ENCODE results near the gene BCR. TPM values are rescaled to one million over a fixed set of nuclear protein-coding genes. Genes with fewer than 3 reads are reported as not detected.

The BCR gene
- total and polyA plus RNA-seq, 2 of the 13 experiments (the other 11 are each of a cell fraction or from before 2014, with no cell fraction given), result 19.9 to 33.6 TPM

DNA sequence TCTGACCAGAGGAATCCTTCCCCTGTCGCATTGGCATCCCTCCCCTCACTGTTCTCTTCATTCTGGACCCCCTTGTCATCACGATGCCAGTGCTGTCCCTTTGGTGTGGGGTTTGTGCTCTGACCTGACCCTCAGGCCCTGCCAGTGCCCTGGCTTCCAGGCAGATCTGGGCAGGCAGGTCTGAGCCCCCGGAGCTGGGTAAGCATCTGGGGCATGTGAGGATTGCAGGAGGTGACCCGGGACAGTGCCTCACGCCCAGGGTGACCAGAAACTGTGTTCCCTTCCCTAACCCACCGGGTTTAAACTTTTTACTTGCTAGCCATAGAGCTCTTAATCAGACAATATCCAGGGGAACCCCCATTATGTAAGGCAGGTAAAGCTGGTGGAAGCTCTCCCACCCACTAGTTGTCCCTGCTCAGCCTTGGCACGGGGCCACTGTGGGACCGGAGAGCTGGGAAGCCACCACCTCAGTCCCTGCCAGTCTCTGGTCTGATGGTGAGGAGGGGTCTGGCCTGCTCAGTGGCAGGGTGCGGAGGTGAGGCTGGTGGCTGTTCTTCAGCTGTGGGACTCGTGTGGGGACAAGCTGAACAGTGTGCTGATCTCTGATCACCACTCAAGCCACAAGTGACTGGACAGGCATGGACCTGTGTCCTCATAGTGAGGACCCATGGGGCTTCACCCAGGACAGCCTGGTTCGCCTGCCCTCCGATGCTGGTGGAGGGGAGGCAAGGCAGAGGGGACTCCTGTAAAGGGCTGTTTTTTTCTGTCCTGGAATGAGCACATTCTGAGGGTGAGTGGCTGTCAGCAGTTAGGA lies 38.0 kb downstream of the BCR start (continued):
- TF ChIP-seq UBTF (CRISPR knock-in tag; IDR thresholded peaks at IDR 0.05), result no peak
- TF ChIP-seq U2AF1 (optimal IDR thresholded peaks at IDR 0.05; ENCODE audit: low read depth, low read length), result no peak
- TF ChIP-seq, protein P1, sequence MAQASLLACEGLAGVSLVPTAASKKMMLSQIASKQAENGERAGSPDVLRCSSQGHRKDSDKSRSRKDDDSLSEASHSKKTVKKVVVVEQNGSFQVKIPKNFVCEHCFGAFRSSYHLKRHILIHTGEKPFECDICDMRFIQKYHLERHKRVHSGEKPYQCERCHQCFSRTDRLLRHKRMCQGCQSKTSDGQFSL (CRISPR knock-in tag; IDR thresholded peaks at IDR 0.05), result no peak
- no peak for TF ChIP-seq ZNF605 (CRISPR knock-in tag; IDR thresholded peaks at IDR 0.05)
- TF ChIP-seq, protein P2, sequence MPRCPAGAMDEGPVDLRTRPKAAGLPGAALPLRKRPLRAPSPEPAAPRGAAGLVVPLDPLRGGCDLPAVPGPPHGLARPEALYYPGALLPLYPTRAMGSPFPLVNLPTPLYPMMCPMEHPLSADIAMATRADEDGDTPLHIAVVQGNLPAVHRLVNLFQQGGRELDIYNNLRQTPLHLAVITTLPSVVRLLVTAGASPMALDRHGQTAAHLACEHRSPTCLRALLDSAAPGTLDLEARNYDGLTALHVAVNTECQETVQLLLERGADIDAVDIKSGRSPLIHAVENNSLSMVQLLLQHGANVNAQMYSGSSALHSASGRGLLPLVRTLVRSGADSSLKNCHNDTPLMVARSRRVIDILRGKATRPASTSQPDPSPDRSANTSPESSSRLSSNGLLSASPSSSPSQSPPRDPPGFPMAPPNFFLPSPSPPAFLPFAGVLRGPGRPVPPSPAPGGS (CRISPR knock-in tag; IDR thresholded peaks at IDR 0.05), result 0 out of 2 replicates have a peak, but pooled peaks have one; percentile 55

- Histone ChIP-seq H3K79me2 (ENCODE audit: insufficient read depth, low read length) (peaks cover 89% of the 10 kb centered on the region), H3K4me1 (ENCODE audit: insufficient read depth, low read length) (peaks cover 78% of the 10 kb centered on the region), H2AFZ (ENCODE audit: low read length) (no peak overlapping the region), H3K4me2 (ENCODE audit: low read depth, low read length) (peak overlapping the region; percentile 75), H3K9me3 (ENCODE audit: low read length) (no peaks in the 10 kb centered on the region), H4K20me1 (ENCODE audit: insufficient read depth, low read length) (peaks cover 46% of the 10 kb centered on the region), H3K9ac (ENCODE audit: insufficient read depth, low read depth, low read length) (no peak overlapping the region), H3K4me3 (replicated peaks in 1 of 3; ENCODE audit: insufficient read depth in 1 of 3, low read depth in 2 of 3, low read length in 3 of 3) (peak overlapping the region in 1 of 3 experiments; percentile 49; a peak in 1 of 6 replicates), H3K27me3 (ENCODE audit: control insufficient read depth in 1 of 2, insufficient read depth in 2 of 2, low read length in 2 of 2) (no peaks in the 10 kb centered on the region), H3K36me3 (replicated peaks in 1 of 2; ENCODE audit: control insufficient read depth in 1 of 2, insufficient read depth in 2 of 2, low read length in 2 of 2) (peaks cover under 1 to 3% of the 10 kb centered on the region in 2 experiments; a peak in 2 of 5 replicates), H3K27ac (ENCODE audit: extremely low read length, insufficient read depth, low read length) (peak overlapping the region; percentile 73)
- no TSS peak for BruUV-seq (replicated peaks)
- intact Hi-C loops (cut with micrococcal nuclease; ENCODE audit: unreplicated experiment), result loop anchor here (5.0 kb wide), 1 partner anchor 33 kb away; no protein-coding TSS in a partner anchor
- DNase-seq (ENCODE audit: low spot score), result peak; percentile 59
- POLR2A ChIA-PET, result no interaction called here
- 19% methylated on average over 10 of the region's 11 CpGs for WGBS (ENCODE audit: low lambda C conversion rate)
- FAIRE-seq, result no peak
- in situ Hi-C loops (cut with HindIII; ENCODE audit: extremely low pct_ligation_motif_present, low pct_unique_long_range_greater_than_20kb), result loop anchor here (5.0 kb wide), 1 partner anchor 37 kb away; the partner anchor contains the start of gene BCR
- CTCF ChIA-PET (ENCODE audit: low intra/inter-chr PET ratio, low total read pairs), result no interaction called here
- ATAC-seq, result peak; percentile 64
- peak; percentile 41; the same call in 1 of the 2 replicates for TF ChIP-seq NR2F6 (IDR thresholded peaks at IDR 0.05)
- peak; percentile 73 for TF ChIP-seq NR2F6 (CRISPR knock-in tag; IDR thresholded peaks at IDR 0.05)
- TF ChIP-seq NPAS2 (CRISPR knock-in tag; IDR thresholded peaks at IDR 0.05; ENCODE audit: borderline replicate concordance), result no peak
- no peak for TF ChIP-seq TCF7L2 (IDR thresholded peaks at IDR 0.05; ENCODE audit: low read depth, low read length)
- no peak for TF ChIP-seq SAFB2 (CRISPR knock-in tag; IDR thresholded peaks at IDR 0.05; ENCODE audit: borderline replicate concordance, low read depth)
- no peak for TF ChIP-seq PRPF4 (IDR thresholded peaks at IDR 0.05; ENCODE audit: low read depth, low read length, poor library complexity, severe bottlenecking)
- no peak for TF ChIP-seq HMGXB4 (CRISPR knock-in tag; IDR thresholded peaks at IDR 0.05; ENCODE audit: borderline replicate concordance in 1 of 2, low read depth in 1 of 2)
- no peak for TF ChIP-seq ZNF160 (CRISPR knock-in tag; IDR thresholded peaks at IDR 0.05)
Observed at GRCh38 chr22:23218867-23219251, 38.5 kb downstream of the BCR start.
